Stimulated activated naive CD8-positive, alpha-beta T cell treated with anti-CD3 and anti-CD28 coated beads, Interleukin-15, Interleukin-2, amounts not matched to agents 100 ng/mL and 50 ng/mL, for 24 hours (primary cell): ENCODE data around the gene ARHGAP45.

Experiments used
- H3K27ac Mint-ChIP-seq: one replicate; pipeline ENCODE4 v1.8.0; 2021; ENCODE audit warnings: mild to moderate bottlenecking, mixed read lengths
- H3K27me3 Mint-ChIP-seq: one replicate; pipeline ENCODE4 v1.8.0; 2021; ENCODE audit warnings: mixed read lengths
- H3K36me3 Mint-ChIP-seq: one replicate; pipeline ENCODE4 v1.8.0; 2021; ENCODE audit warnings: low read depth, mixed read lengths
- H3K4me1 Mint-ChIP-seq: one replicate; pipeline ENCODE4 v1.8.0; 2021; ENCODE audit warnings: low read depth, mixed read lengths
- H3K4me3 Mint-ChIP-seq: one replicate; pipeline ENCODE4 v1.8.0; 2021; ENCODE audit warnings: mild to moderate bottlenecking, mixed read lengths
- H3K9me3 Mint-ChIP-seq: one replicate; pipeline ENCODE4 v1.8.0; 2021; ENCODE audit warnings: mixed read lengths

Gene ARHGAP45

DNA sequence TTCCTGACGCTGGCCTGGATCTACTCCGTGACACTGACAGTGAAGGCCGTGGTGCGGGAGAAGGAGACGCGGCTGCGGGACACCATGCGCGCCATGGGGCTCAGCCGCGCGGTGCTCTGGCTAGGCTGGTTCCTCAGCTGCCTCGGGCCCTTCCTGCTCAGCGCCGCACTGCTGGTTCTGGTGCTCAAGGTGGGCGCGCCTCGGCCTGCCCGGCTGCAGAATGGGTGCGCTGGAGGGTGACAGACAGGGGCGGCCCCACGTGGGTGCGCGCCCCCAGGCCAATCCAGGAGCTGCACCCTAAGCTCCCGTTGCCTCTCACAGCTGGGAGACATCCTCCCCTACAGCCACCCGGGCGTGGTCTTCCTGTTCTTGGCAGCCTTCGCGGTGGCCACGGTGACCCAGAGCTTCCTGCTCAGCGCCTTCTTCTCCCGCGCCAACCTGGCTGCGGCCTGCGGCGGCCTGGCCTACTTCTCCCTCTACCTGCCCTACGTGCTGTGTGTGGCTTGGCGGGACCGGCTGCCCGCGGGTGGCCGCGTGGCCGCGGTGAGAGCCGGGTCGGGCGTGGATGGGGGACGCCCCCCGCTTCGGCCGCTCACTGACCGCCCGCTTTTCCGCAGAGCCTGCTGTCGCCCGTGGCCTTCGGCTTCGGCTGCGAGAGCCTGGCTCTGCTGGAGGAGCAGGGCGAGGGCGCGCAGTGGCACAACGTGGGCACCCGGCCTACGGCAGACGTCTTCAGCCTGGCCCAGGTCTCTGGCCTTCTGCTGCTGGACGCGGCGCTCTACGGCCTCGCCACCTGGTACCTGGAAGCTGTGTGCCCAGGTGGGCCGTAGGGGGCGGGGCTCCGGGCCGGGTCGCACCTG, 19.9 kb upstream of the ARHGAP45 start:
- H3K27ac Mint-ChIP-seq = no peak overlapping the region
- H3K4me3 Mint-ChIP-seq = no peak overlapping the region
- no peaks in the 10 kb centered on the region for H3K9me3 Mint-ChIP-seq
- H3K36me3 Mint-ChIP-seq = no peaks in the 10 kb centered on the region
- no peaks in the 10 kb centered on the region for H3K4me1 Mint-ChIP-seq
- H3K27me3 Mint-ChIP-seq = no peaks in the 10 kb centered on the region

DNA sequence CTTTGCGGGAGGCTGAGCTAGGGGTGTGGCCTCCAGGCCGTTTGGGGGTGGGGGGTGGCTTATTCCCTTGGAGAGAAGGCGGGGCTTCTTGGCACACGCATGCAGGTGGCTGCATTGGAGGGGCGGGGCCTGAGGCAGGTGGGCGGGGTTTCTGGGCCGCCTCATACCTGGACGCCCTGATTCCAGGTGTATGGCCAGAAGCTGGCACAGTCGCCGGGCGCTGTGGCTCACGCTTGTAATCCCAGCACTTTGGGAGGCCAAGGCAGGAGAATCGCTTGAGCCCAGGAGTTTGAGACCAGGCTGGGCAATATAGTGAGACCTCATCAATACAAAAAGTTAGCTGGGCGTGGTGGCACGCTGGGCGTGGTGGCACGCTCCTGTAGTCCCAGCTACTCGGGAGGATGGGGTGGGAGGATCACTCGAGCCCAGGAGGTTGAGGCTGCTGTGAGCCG, 19.2 kb upstream of the ARHGAP45 start:
- no peaks in the 10 kb centered on the region for H3K9me3 Mint-ChIP-seq

DNA sequence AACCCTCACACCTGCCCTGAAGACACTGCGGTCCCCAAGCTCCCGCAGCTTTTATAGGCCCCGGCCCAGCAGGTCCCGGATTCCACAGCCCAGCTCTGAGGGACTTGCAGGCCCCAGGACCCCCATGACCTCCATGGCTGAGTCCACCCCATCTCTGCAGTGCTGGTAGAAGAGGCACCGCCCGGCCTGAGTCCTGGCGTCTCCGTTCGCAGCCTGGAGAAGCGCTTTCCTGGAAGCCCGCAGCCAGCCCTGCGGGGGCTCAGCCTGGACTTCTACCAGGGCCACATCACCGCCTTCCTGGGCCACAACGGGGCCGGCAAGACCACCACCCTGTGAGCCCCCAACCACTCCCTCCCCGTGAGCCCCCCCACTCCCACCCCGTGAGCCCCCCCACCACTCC, 17.9 kb upstream of the ARHGAP45 start:
- no peaks in the 10 kb centered on the region for H3K4me1 Mint-ChIP-seq
- no peaks in the 10 kb centered on the region for H3K27me3 Mint-ChIP-seq
- H3K27ac Mint-ChIP-seq = no peak overlapping the region
- no peaks in the 10 kb centered on the region for H3K36me3 Mint-ChIP-seq
- no peaks in the 10 kb centered on the region for H3K9me3 Mint-ChIP-seq
- H3K4me3 Mint-ChIP-seq = no peak overlapping the region

More for the DNA sequence above, 19.2 kb upstream of the ARHGAP45 start:
- Mint-ChIP-seq H3K4me1 (no peaks in the 10 kb centered on the region), H3K27ac (no peak overlapping the region), H3K27me3 (no peaks in the 10 kb centered on the region), H3K4me3 (no peak overlapping the region), H3K36me3 (no peaks in the 10 kb centered on the region)

DNA sequence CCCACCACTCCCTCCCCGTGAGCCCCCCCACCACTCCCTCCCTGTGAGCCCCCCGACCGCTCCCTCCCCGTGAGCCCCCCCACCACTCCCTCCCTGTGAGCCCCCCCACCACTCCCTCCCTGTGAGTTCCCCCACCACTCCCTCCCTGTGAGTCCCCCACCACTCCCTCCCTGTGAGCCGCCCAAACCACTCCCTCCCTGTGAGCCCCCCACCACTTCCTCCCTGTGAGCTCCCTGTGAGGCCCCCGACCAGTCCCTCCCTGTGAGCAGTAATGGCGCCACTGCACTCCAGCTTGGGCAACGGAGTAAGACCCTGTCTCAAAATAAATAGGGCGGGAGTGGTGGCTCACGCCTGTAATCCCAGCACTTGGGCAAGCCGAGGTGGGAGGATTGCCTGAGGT, 17.2 kb upstream of the ARHGAP45 start:
- Mint-ChIP-seq H3K36me3 (no peaks in the 10 kb centered on the region), H3K27ac (no peak overlapping the region), H3K9me3 (no peaks in the 10 kb centered on the region), H3K4me1 (no peaks in the 10 kb centered on the region), H3K4me3 (no peak overlapping the region), H3K27me3 (no peaks in the 10 kb centered on the region)

DNA sequence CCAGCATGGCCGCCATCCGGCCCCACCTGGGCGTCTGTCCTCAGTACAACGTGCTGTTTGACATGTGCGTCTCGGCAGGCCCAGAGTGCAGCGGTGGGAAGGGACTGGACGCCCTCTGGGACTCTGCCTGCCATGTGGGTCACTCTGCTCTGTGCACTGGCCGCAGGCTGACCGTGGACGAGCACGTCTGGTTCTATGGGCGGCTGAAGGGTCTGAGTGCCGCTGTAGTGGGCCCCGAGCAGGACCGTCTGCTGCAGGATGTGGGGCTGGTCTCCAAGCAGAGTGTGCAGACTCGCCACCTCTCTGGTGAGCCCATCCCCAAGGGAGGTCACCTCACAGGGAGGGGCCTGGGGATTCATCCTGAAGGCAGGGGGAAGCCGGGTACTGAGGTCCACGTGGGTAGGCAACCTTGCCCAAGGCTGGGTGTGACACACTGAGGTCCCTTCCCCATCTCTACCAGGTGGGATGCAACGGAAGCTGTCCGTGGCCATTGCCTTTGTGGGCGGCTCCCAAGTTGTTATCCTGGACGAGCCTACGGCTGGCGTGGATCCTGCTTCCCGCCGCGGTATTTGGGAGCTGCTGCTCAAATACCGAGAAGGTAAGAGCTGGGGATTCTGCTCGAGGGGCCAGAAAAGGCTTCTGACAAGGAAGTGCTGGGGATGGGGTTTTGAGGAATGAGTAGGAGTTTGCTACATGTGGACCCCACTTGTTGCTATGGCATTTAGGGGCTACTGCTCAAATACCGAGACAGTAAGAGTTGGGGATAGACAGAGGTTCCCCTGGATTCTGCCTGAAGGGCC, 15.8 kb upstream of the ARHGAP45 start:
- H3K4me3 Mint-ChIP-seq = no peak overlapping the region
- H3K9me3 Mint-ChIP-seq = no peaks in the 10 kb centered on the region
- H3K27me3 Mint-ChIP-seq = no peaks in the 10 kb centered on the region
- no peaks in the 10 kb centered on the region for H3K36me3 Mint-ChIP-seq
- no peak overlapping the region for H3K27ac Mint-ChIP-seq
- H3K4me1 Mint-ChIP-seq = no peaks in the 10 kb centered on the region

DNA sequence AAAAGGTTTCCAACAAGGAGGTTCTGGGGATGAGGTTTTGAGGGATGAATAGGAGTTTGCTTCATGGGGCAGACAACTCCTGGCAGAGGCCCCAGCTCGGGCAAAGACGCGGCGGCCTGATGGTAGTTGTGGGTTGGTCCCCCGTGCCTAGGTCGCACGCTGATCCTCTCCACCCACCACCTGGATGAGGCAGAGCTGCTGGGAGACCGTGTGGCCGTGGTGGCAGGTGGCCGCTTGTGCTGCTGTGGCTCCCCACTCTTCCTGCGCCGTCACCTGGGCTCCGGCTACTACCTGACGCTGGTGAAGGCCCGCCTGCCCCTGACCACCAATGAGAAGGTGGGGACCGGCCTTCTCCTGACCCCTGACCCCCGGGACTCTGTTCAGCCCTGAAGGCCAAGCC, 15.2 kb upstream of the ARHGAP45 start:
- no peak overlapping the region for H3K4me3 Mint-ChIP-seq
- H3K4me1 Mint-ChIP-seq = no peaks in the 10 kb centered on the region
- no peaks in the 10 kb centered on the region for H3K9me3 Mint-ChIP-seq
- no peak overlapping the region for H3K27ac Mint-ChIP-seq
- no peaks in the 10 kb centered on the region for H3K27me3 Mint-ChIP-seq
- H3K36me3 Mint-ChIP-seq = peaks cover 6% of the 10 kb centered on the region

DNA sequence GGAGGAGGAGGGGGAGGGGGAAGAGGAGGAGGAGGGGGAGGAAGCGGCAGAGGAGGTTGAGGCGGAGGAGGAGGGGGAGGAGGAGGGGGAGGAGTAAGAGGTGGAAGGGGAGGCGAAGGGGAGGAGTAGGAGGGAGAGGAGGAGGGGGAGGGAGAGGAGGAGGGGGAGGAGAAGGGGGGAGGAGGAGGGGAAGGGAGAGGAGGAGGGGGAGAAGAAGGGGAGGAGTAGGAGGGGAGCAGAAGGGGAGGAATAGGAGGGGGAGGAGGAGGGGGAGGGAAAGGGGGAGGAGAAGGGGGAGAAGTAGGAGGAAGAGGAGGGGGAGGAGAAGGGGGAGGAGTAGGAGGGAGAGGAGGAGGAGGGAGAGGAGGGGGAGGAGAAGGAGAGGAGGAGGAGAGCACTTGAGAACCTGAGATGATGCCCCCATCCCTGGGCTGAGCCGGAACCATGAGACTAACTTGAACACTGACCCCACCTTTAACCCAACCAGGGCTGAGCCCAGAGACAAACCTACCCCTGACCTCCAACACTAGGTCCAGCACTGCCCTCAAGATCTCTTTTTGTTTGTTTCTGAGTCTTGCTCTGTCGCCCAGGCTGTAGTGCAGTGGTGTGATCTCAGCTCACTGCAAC, 14.5 kb upstream of the ARHGAP45 start:
- Mint-ChIP-seq H3K4me1 (peaks cover 3% of the 10 kb centered on the region), H3K4me3 (no peak overlapping the region), H3K36me3 (peaks cover 10% of the 10 kb centered on the region), H3K27me3 (no peaks in the 10 kb centered on the region), H3K27ac (no peak overlapping the region), H3K9me3 (no peaks in the 10 kb centered on the region)

DNA sequence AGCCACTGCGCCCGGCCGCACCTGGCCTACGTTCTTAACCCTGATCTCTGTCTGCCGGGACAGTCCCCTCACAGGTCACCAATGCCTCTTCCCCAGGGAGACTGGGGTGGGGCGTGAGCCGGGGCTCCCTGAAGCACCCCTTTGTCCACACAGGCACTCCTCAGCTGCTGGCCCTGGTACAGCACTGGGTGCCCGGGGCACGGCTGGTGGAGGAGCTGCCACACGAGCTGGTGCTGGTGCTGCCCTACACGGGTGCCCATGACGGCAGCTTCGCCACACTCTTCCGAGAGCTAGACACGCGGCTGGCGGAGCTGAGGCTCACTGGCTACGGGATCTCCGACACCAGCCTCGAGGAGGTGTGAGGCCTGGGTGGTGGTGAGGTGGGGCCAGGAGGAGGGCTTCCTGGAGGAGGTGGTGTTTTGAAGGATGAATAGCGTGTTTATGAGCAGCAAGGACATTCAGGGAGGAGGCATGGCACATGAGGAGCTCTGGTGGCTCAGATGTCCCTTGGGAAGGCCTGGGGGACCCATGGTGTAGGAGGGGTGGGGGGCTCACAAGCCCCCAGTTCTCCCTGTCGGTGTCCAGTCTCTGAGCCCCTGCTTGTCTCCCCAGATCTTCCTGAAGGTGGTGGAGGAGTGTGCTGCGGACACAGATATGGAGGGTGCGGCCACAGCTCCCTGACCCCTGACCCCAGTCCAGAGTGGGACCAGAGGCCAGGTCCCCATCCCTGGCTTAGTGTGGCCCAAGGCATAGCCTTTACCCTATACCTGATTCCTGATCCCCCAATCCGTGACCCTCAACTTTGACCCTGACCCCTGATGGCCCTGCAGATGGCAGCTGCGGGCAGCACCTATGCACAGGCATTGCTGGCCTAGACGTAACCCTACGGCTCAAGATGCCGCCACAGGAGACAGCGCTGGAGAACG, 13.5 kb upstream of the ARHGAP45 start:
- H3K4me1 Mint-ChIP-seq = peaks cover 12% of the 10 kb centered on the region
- H3K9me3 Mint-ChIP-seq = no peaks in the 10 kb centered on the region
- peaks cover 12% of the 10 kb centered on the region for H3K36me3 Mint-ChIP-seq
- H3K4me3 Mint-ChIP-seq = no peak overlapping the region
- H3K27ac Mint-ChIP-seq = no peak overlapping the region
- no peaks in the 10 kb centered on the region for H3K27me3 Mint-ChIP-seq

DNA sequence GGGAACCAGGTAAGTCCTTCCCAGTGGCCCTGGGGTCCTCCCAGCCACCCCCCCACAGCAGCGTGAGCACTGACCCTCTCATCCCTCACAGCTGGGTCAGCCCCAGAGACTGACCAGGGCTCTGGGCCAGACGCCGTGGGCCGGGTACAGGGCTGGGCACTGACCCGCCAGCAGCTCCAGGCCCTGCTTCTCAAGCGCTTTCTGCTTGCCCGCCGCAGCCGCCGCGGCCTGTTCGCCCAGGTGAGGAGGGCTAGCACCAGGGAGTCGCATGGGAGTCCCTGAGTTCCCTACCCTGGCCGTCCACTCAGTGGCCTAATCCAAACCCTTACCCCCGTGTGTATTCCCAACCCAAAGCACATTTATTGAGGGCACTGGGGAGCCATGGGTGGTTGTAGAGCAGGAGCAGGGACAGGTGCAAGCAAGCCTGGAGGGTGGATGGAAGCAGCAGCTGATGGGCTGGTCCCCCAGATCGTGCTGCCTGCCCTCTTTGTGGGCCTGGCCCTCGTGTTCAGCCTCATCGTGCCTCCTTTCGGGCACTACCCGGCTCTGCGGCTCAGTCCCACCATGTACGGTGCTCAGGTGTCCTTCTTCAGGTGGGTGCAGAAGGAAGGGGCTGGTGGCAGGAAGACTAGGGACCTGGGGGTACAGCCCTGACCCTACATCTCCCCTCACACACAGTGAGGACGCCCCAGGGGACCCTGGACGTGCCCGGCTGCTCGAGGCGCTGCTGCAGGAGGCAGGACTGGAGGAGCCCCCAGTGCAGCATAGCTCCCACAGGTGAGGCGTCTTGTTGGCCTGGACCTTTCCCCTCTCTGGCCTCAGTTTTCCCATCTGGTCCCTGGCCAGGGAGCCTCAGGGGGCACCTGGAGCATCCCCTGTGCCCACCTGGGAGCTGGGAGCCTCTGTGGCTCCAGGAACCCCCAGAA, 12.6 kb upstream of the ARHGAP45 start:
- Mint-ChIP-seq H3K36me3 (peaks cover 12% of the 10 kb centered on the region), H3K4me1 (peaks cover 13% of the 10 kb centered on the region), H3K27ac (no peak overlapping the region), H3K4me3 (no peak overlapping the region), H3K9me3 (no peaks in the 10 kb centered on the region), H3K27me3 (no peaks in the 10 kb centered on the region)

DNA sequence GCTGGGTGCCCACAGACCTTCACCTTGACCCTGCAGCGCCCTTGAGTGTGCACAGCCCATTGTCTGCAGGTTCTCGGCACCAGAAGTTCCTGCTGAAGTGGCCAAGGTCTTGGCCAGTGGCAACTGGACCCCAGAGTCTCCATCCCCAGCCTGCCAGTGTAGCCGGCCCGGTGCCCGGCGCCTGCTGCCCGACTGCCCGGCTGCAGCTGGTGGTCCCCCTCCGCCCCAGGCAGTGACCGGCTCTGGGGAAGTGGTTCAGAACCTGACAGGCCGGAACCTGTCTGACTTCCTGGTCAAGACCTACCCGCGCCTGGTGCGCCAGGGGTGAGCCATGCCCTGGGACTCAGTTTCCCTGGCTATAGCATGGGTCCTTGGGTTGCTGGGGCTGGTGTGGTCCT, 11.9 kb upstream of the ARHGAP45 start:
- H3K36me3 Mint-ChIP-seq = peaks cover 12% of the 10 kb centered on the region
- no peak overlapping the region for H3K4me3 Mint-ChIP-seq
- H3K9me3 Mint-ChIP-seq = no peaks in the 10 kb centered on the region
- H3K4me1 Mint-ChIP-seq = peaks cover 13% of the 10 kb centered on the region
- H3K27ac Mint-ChIP-seq = no peak overlapping the region
- no peaks in the 10 kb centered on the region for H3K27me3 Mint-ChIP-seq

DNA sequence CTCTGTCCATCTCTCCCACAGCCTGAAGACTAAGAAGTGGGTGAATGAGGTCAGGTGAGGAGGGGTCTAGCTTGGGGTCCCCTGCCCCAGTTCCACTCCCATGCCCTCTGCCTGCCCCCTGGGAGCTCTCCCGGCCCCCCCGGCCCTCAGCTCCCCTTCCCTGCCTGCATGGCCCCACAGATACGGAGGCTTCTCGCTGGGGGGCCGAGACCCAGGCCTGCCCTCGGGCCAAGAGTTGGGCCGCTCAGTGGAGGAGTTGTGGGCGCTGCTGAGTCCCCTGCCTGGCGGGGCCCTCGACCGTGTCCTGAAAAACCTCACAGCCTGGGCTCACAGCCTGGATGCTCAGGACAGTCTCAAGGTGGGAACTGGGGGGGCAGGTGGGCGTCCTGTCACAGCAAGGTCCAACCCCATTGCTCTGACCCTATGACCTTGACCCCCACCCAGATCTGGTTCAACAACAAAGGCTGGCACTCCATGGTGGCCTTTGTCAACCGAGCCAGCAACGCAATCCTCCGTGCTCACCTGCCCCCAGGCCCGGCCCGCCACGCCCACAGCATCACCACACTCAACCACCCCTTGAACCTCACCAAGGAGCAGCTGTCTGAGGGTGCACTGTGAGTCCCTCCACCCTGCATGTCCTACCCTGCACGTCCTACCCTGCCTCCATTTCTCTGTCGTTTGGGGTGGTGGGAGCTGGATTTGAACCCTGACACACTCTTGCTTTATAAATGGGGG, 10.9 kb upstream of the ARHGAP45 start:
- Mint-ChIP-seq H3K27me3 (no peaks in the 10 kb centered on the region), H3K36me3 (peaks cover 12% of the 10 kb centered on the region), H3K9me3 (no peaks in the 10 kb centered on the region), H3K27ac (no peak overlapping the region), H3K4me3 (no peak overlapping the region), H3K4me1 (peaks cover 13% of the 10 kb centered on the region)

DNA sequence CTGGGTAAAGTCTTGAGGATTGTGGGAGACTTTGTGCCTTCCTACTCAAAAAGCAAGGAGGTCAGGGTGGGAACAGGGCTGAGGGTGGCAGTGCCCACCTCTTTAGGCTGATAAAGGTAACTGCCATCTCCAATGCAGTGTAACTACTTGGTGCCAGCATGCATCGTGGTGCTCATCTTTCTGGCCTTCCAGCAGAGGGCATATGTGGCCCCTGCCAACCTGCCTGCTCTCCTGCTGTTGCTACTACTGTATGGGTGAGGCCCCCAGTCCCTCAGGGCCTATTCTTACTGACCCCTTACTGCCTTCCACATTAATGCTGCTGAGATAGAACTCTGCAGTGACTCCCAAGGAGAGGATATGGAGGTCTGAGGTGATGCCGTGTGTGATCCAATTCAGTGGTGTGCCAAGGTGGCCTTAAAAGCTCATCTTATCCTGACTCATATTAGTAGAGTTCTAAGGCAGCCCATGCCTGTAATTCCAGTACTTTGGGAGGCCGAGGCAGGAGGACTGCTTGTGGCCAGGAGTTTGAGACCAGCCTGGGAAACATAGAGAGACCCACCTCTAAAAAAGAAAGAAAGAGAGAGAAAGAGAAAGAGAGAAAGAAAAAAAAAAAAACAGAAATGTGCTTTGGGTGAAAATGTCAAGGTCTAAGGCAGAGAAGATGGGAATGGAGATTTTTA, 9.7 kb upstream of the ARHGAP45 start:
- Mint-ChIP-seq H3K4me1 (peaks cover 13% of the 10 kb centered on the region), H3K27me3 (no peaks in the 10 kb centered on the region), H3K4me3 (no peak overlapping the region), H3K36me3 (peaks cover 12% of the 10 kb centered on the region), H3K9me3 (no peaks in the 10 kb centered on the region), H3K27ac (no peak overlapping the region)
